Neuronal stem cell (in vitro differentiated cells): ENCODE results near the gene CELF1.

Experiments used
- DNase-seq: peaks from one replicate; pipeline ENCODE4 v3.0.0-alpha.2; 2013; ENCODE audit warnings: low spot score
- H2AFZ ChIP-seq: one replicate; pipeline ENCODE4 v1.6.1; 2013; ENCODE audit warnings: mild to moderate bottlenecking, low read length, inconsistent platforms
- H2AK5ac ChIP-seq: 2 replicates; pipeline ENCODE4 v1.6.1; 2013; ENCODE audit warnings: low read depth, mild to moderate bottlenecking, inconsistent platforms, low read length, moderate library complexity, mixed read lengths
- H2BK120ac ChIP-seq: 2 replicates; pipeline ENCODE4 v1.6.1; 2013; ENCODE audit warnings: low read depth, mild to moderate bottlenecking, inconsistent platforms, low read length, moderate library complexity, mixed read lengths
- H2BK12ac ChIP-seq: one replicate; pipeline ENCODE4 v1.6.1; 2013; ENCODE audit warnings: low read length, inconsistent platforms
- H2BK15ac ChIP-seq: 2 replicates; pipeline ENCODE4 v1.6.1; 2013; ENCODE audit warnings: mild to moderate bottlenecking, low read length, inconsistent platforms, mixed read lengths
- H2BK5ac ChIP-seq: one replicate; pipeline ENCODE4 v1.6.1; 2013; ENCODE audit warnings: inconsistent platforms, mild to moderate bottlenecking, low read length, moderate library complexity
- H3K14ac ChIP-seq: one replicate; pipeline ENCODE4 v1.6.1; 2013; ENCODE audit warnings: low read length, inconsistent platforms
- H3K18ac ChIP-seq: 2 replicates; pipeline ENCODE4 v1.6.1; 2013; ENCODE audit warnings: low read length, inconsistent platforms
- H3K23ac ChIP-seq: 2 replicates; pipeline ENCODE4 v1.6.1; 2013; ENCODE audit warnings: low read depth, mild to moderate bottlenecking, mixed read lengths, low read length, inconsistent platforms; ENCODE audit not compliant: poor library complexity
- H3K27ac ChIP-seq: replicated peaks from 3 replicates; pipeline ENCODE4 v1.5.1; 2013; ENCODE audit warnings: low read length, inconsistent platforms
- H3K27me3 ChIP-seq, 3 experiments: 2 replicates each; pipeline ENCODE4 v1.6.1; 2013; ENCODE audit warnings: low read length in 3 of 3, mild to moderate bottlenecking in 2 of 3, inconsistent platforms in 1 of 3, low read depth in 1 of 3, mixed read lengths in 1 of 3, moderate library complexity in 1 of 3; ENCODE audit not compliant: control insufficient read depth in 3 of 3, insufficient read depth in 3 of 3
- H3K36me3 ChIP-seq, 2 donors: replicated peaks in 1 of 2; 2 replicates each; pipeline ENCODE4 v1.6.1; 2013; ENCODE audit warnings: low read length in 2 of 2; ENCODE audit not compliant: control insufficient read depth in 2 of 2, insufficient read depth in 2 of 2
- H3K4ac ChIP-seq: 2 replicates; pipeline ENCODE4 v1.6.1; 2013; ENCODE audit warnings: inconsistent platforms, mild to moderate bottlenecking, low read length, moderate library complexity
- H3K4me1 ChIP-seq, 2 donors: 1 replicate in 1 of 2; 2 replicates in 1 of 2; pipeline ENCODE4 v1.6.1; 2013; ENCODE audit warnings: low read length in 2 of 2, low read depth in 1 of 2; ENCODE audit not compliant: control insufficient read depth in 2 of 2, insufficient read depth in 1 of 2
- H3K4me2 ChIP-seq: one replicate; pipeline ENCODE4 v1.6.1; 2013; ENCODE audit warnings: mild to moderate bottlenecking, low read length, inconsistent platforms; ENCODE audit not compliant: insufficient read depth, poor library complexity, severe bottlenecking
- H3K4me3 ChIP-seq, 2 donors: 2 replicates each; pipeline ENCODE4 v1.5.1; 2013; ENCODE audit warnings: low read length in 2 of 2, mild to moderate bottlenecking in 2 of 2, inconsistent platforms in 1 of 2, moderate library complexity in 1 of 2
- H3K79me1 ChIP-seq: one replicate; pipeline ENCODE4 v1.6.1; 2013; ENCODE audit warnings: low read depth, mild to moderate bottlenecking, inconsistent platforms, low read length, moderate library complexity
- H3K9ac ChIP-seq: one replicate; pipeline ENCODE4 v1.6.1; 2013; ENCODE audit warnings: mild to moderate bottlenecking, low read depth, low read length, inconsistent platforms; ENCODE audit not compliant: poor library complexity
- H3K9me3 ChIP-seq, 2 donors: replicated peaks in 1 of 2; 2 replicates each; pipeline versions ENCODE3 to v1.6.1; 2013; ENCODE audit warnings: low read length in 2 of 2, mild to moderate bottlenecking in 2 of 2, inconsistent platforms in 1 of 2, low read depth in 1 of 2, mixed read lengths in 1 of 2, moderate library complexity in 1 of 2; ENCODE audit not compliant: control insufficient read depth in 2 of 2, insufficient read depth in 1 of 2
- H4K8ac ChIP-seq: one replicate; pipeline ENCODE4 v1.6.1; 2013; ENCODE audit warnings: low read depth, mild to moderate bottlenecking, inconsistent platforms, low read length, moderate library complexity
- H4K91ac ChIP-seq: one replicate; pipeline ENCODE4 v1.6.1; 2013; ENCODE audit warnings: low read length, low read depth, mild to moderate bottlenecking, inconsistent platforms; ENCODE audit not compliant: poor library complexity
- WGBS, 2 donors: extraction: QIAGEN DNeasy Blood & Tissue Kit; methylation state at CpG; one replicate each; pipeline ENCODE4 v1.1.7; 2013; ENCODE audit warnings: missing lambda C conversion rate in 2 of 2, mixed read lengths in 1 of 2; ENCODE audit not compliant: insufficient read length in 2 of 2, insufficient replicate concordance in 1 of 2; ENCODE audit errors: extremely low coverage in 2 of 2; 5-methylcytosine and 5-hydroxymethylcytosine counted together

Gene CELF1

DNA sequence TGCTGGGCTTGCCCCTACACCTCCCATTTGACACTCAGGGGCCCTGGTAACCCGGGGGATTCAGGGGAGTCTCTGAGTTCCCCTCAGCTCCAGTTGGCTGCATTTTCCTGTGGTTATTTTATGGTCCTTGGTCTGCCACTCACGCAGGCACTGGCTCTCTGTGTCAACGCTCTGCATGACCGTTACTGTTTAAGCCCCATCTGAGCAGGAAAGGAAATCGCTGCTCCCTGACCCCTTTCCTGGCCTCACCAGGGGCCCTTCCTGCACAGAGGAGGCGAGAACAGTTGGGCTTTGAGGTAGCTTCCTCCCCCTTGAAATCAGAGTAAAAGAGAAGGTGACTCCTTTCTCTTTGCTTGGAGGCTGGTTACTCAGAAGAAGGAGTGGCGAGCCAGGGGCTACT, 38.8 kb upstream of the CELF1 start:
- H3K9ac ChIP-seq = no peak overlapping the region
- no peak overlapping the region for H3K4ac ChIP-seq
- H2AK5ac ChIP-seq = no peak overlapping the region
- H3K36me3 ChIP-seq = no peaks in the 10 kb centered on the region
- peaks cover 2% of the 10 kb centered on the region for H3K79me1 ChIP-seq
- H3K27ac ChIP-seq = no peak overlapping the region
- no peak overlapping the region for H3K4me2 ChIP-seq
- peaks cover 11 to 26% of the 10 kb centered on the region in 2 donors for H3K4me1 ChIP-seq
- no peak overlapping the region for H2BK12ac ChIP-seq
- H2BK15ac ChIP-seq = no peak overlapping the region
- H3K14ac ChIP-seq = no peak overlapping the region
- no peak overlapping the region for H4K91ac ChIP-seq
- no peak for DNase-seq
- H3K27me3 ChIP-seq = peaks cover 0 to 21% (median 3%) of the 10 kb centered on the region in 3 experiments
- H3K23ac ChIP-seq = no peak overlapping the region
- no peaks in the 10 kb centered on the region for H3K9me3 ChIP-seq
- H4K8ac ChIP-seq = no peak overlapping the region
- H2BK120ac ChIP-seq = no peak overlapping the region
- no peak overlapping the region for H2BK5ac ChIP-seq
- peak overlapping the region; percentile 81 for H2AFZ ChIP-seq
- WGBS, 2 donors = no CpG with 5 or more reads among the region's 7 CpGs
- H3K18ac ChIP-seq = no peak overlapping the region
- H3K4me3 ChIP-seq = no peak overlapping the region

DNA sequence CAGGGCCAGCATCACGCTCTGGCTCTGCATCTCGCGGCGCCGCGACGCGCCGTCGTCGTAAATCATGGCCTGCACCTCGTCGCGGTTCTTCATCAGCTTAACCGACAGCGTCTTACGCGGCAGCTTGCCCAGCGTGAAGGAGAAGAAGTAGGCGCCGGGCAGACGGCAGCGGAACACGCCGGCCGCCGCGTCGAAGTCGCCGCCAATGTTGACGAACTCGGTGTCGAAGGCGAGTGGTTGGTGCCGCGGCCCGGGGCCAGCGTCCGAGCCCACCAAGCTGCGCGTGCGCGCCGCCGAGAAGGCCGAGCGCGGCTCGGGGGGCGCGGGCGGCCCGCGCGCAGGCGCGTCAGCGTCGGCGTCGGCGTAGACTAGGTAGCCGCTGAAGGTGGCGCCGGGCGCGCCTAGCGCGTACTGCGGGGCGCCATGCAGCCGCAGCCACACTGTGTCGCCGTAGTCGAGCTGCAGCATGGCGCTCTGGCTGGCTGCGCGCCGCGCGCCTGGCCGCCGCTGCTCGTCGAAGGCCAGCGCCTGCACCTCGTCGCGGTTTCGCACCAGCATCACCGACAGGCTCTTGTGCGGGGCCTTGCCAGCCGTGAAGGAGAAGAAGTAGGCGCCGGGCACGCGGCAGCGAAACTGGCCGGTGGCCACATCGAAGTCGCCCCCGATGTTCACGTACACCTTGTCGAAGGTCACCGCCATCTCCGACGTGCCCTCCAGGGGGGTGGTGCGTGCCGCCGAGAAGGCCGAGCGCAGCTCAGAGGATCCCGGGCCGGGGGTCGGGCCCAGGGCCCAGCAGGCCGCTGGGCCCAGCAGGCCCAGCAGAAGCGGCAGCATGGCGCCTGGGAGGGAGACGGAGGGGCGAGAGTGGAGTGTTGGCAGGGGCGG, 37.3 kb upstream of the CELF1 start:
- Histone ChIP-seq H4K8ac (no peak overlapping the region), H2AK5ac (no peak overlapping the region), H2BK120ac (no peak overlapping the region), H3K9me3 (no peaks in the 10 kb centered on the region), H3K9ac (peak overlapping the region; percentile 57), H3K27ac (no peak overlapping the region), H3K36me3 (peaks cover 0 to 2% of the 10 kb centered on the region in 2 donors), H2BK15ac (no peak overlapping the region), H3K23ac (no peak overlapping the region), H3K27me3 (peaks cover 0 to 19% (median 3%) of the 10 kb centered on the region in 3 experiments), H3K4me2 (no peak overlapping the region), H3K14ac (no peak overlapping the region), H2BK12ac (no peak overlapping the region), H2BK5ac (no peak overlapping the region), H2AFZ (no peak overlapping the region), H3K4ac (no peak overlapping the region), H4K91ac (no peak overlapping the region), H3K4me3 (no peak overlapping the region), H3K18ac (no peak overlapping the region), H3K4me1 (peaks cover 11 to 26% of the 10 kb centered on the region in 2 donors), H3K79me1 (peaks cover 4% of the 10 kb centered on the region)
- no peak for DNase-seq
- WGBS, 2 donors = no CpG with 5 or more reads among the region's 122 CpGs

DNA sequence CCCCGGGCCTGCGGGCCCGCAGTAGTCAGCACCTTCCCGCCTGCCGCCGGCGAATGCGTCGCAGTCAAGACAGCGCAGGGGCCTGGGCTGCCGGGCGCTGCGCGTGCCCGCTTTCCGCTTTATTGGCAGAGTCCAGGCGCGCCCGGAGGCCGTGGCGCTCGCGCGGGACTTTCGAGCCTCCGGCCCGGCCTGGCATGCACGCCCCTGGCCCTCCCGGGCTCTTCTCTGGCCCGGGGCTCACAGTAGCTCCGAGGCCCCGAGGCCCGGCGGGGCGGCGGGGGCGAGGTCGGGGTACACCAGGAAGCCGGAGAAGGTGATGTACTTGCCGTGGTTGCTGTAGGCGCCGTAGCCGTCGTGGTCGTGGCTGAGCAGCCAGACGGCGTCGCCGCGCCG, 36.6 kb upstream of the CELF1 start:
- Histone ChIP-seq H4K91ac (no peak overlapping the region), H3K27me3 (peaks cover 0 to 18% (median 3%) of the 10 kb centered on the region in 3 experiments), H3K9ac (no peak overlapping the region), H3K27ac (no peak overlapping the region), H3K18ac (peak overlapping the region; percentile 17), H3K23ac (no peak overlapping the region), H3K79me1 (peaks cover 4% of the 10 kb centered on the region), H2AFZ (no peak overlapping the region), H3K9me3 (no peaks in the 10 kb centered on the region), H2AK5ac (no peak overlapping the region), H2BK5ac (no peak overlapping the region), H2BK12ac (no peak overlapping the region), H2BK120ac (no peak overlapping the region), H4K8ac (no peak overlapping the region), H3K14ac (no peak overlapping the region), H3K36me3 (peaks cover 0 to 8% of the 10 kb centered on the region in 2 donors), H3K4ac (no peak overlapping the region), H3K4me1 (peaks cover 9 to 24% of the 10 kb centered on the region in 2 donors), H3K4me3 (no peak overlapping the region), H3K4me2 (no peak overlapping the region), H2BK15ac (no peak overlapping the region)
- no peak for DNase-seq
- no CpG with 5 or more reads among the region's 51 CpGs for WGBS, 2 donors

DNA sequence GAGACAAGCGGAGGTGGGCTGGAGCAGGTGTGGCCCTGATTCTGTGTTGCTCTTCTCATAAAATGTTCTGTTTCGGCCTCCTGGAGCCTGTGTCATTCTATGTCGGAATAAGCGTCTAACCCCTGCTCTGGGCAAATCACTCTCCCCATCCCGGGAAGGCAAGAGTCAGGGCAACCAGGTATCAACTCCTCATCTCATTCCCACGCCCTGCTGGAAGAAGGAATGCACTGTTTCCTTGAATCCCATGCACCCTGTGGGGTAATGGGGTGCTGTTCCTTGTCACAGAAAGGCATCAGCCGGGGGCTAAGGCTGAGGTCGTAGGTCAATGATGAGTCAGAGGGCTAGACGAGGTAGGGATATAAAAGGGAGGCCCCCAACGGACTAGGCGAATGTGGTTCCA, 36.2 kb upstream of the CELF1 start:
- H3K9me3 ChIP-seq = no peaks in the 10 kb centered on the region
- H3K4me1 ChIP-seq = peaks cover 7 to 21% of the 10 kb centered on the region in 2 donors
- no peak overlapping the region for H3K4ac ChIP-seq
- no peak overlapping the region for H3K14ac ChIP-seq
- no peak overlapping the region for H3K4me3 ChIP-seq
- peaks cover 3 to 12% of the 10 kb centered on the region in 2 donors for H3K36me3 ChIP-seq
- no peak overlapping the region for H2AFZ ChIP-seq
- peaks cover 4% of the 10 kb centered on the region for H3K79me1 ChIP-seq
- no CpG with 5 or more reads among the region's 11 CpGs for WGBS, 2 donors
- H2BK12ac ChIP-seq = no peak overlapping the region
- H3K23ac ChIP-seq = no peak overlapping the region
- H3K4me2 ChIP-seq = no peak overlapping the region
- H3K9ac ChIP-seq = peak overlapping the region; percentile 44
- H4K8ac ChIP-seq = no peak overlapping the region
- H3K27ac ChIP-seq = no peak overlapping the region
- H2AK5ac ChIP-seq = no peak overlapping the region
- no peak overlapping the region for H2BK5ac ChIP-seq
- no peak for DNase-seq
- no peak overlapping the region for H2BK120ac ChIP-seq
- H2BK15ac ChIP-seq = no peak overlapping the region
- peaks cover 0 to 16% (median 3%) of the 10 kb centered on the region in 3 experiments for H3K27me3 ChIP-seq
- H4K91ac ChIP-seq = no peak overlapping the region
- no peak overlapping the region for H3K18ac ChIP-seq
